GM12864 (cell line): Measurements from ENCODE around the gene MBP.

Source experiments
- DNase-seq: peaks from one replicate; pipeline ENCODE4 v3.0.0-alpha.2; 2011; ENCODE audit warnings: low read depth
- H3K4me3 ChIP-seq: 2 replicates; pipeline ENCODE4 v1.5.1; 2011; ENCODE audit warnings: mild to moderate bottlenecking, low read depth, low read length, control low read depth
- CTCF ChIP-seq: IDR thresholded peaks from 2 replicates; pipeline ENCODE4 v1.5.1; 2011; ENCODE audit warnings: low read depth, mild to moderate bottlenecking, moderate library complexity, low read length, control low read depth, inconsistent platforms; ENCODE audit errors: missing control alignments

MBP gene

GRCh38 chr18:77061946-77062517, 70.6 kb downstream of the MBP start:
- TF ChIP-seq CTCF: peak; percentile 29
- peak overlapping the region; percentile 17; the same call in 1 of the 2 replicates for H3K4me3 ChIP-seq

GRCh38 chr18:77061281-77061945, 71.2 kb downstream of the MBP start:
- H3K4me3 ChIP-seq: peak overlapping the region; percentile 17; the same call in 1 of the 2 replicates
- no peak for TF ChIP-seq CTCF
- DNase-seq: no peak

More at GRCh38 chr18:77061946-77062517, 70.6 kb downstream of the MBP start:
- DNase-seq: no peak

DNA sequence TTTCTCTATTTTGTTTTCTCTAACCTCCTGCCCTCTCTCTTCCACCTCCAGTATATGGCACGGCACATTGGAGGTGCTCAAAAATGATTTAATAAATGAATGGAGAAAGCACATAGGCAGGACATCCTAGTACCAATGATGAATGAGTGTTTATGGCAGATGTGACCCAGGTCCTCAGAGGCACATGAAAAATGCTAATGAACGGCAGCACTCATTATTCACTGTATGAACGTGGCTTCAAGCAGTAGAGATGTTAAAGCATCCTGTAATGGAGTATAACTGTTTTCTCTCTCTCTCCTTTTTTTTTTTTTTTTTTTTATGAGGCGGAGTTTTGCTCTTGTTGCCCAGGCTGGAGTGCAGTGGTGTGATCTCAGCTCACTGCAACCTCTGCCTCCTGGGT, 72.4 kb downstream of the MBP start:
- H3K4me3 ChIP-seq: no peak overlapping the region
- DNase-seq: no peak
- TF ChIP-seq CTCF: no peak

GRCh38 chr18:77059294-77059916, 73.2 kb downstream of the MBP start:
- peak; percentile 52 for TF ChIP-seq CTCF
- H3K4me3 ChIP-seq: no peak overlapping the region
- no peak for DNase-seq

DNA sequence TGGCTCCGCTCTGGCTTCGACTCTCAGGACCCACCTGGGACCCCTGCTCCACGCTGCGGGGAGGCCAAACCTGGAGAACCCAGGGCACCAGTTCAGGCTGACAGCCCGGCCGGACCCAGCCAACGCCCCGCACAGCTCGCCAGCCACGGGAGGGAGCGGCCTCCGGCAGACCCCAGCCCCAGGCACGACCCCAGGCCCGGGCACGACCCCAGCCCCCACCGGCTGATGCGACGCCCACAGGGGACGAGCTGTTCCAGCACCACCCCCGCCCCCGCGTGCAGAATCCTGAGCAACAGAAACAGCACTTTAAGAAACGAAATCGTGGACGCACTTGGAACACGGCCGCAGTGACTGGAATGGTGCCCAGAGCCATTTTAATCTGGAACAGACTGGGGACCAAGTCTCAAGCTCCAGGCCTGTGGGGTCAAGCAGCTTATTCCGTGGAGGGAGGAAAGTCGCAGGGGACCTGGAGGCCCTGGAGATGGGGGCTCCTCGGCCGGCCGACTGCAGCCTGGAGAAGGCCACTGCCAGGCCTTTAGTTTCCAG, 74.2 kb downstream of the MBP start:
- no peak for TF ChIP-seq CTCF
- no peak for DNase-seq
- no peak overlapping the region for H3K4me3 ChIP-seq

- no peak overlapping the region for H3K4me3 ChIP-seq
- TF ChIP-seq CTCF: no peak
- no peak for DNase-seq
Observed at GRCh38 chr18:77057006-77057395, 75.6 kb downstream of the MBP start.
